IgD-negative memory B cell (primary cell): ENCODE measurements around the gene GPC3. TPM values are rescaled to one million over a fixed set of nuclear protein-coding genes. Genes with fewer than 3 reads are reported as not detected.

ENCODE experiments used
- H3K27ac Mint-ChIP-seq, 3 donors: one replicate each; pipeline ENCODE4 v1.8.0; 2020 to 2022; ENCODE audit warnings: mild to moderate bottlenecking in 3 of 3, mixed read lengths in 3 of 3, moderate library complexity in 1 of 3
- H3K27me3 Mint-ChIP-seq: one replicate; pipeline ENCODE4 v1.8.0; 2021; ENCODE audit warnings: mixed read lengths
- H3K36me3 Mint-ChIP-seq: one replicate; pipeline ENCODE4 v1.8.0; 2020; ENCODE audit warnings: mild to moderate bottlenecking, mixed read lengths
- H3K4me1 Mint-ChIP-seq, 3 donors: one replicate each; pipeline ENCODE4 v1.8.0; 2020 to 2022; ENCODE audit warnings: mixed read lengths in 3 of 3, mild to moderate bottlenecking in 1 of 3
- H3K4me3 Mint-ChIP-seq, 4 donors: one replicate each; pipeline ENCODE4 v1.8.0; 2020 to 2022; ENCODE audit warnings: mild to moderate bottlenecking in 4 of 4, mixed read lengths in 4 of 4, moderate library complexity in 3 of 4
- H3K9me3 Mint-ChIP-seq, 3 donors: one replicate each; pipeline ENCODE4 v1.8.0; 2020 to 2021; ENCODE audit warnings: mixed read lengths in 3 of 3, mild to moderate bottlenecking in 1 of 3
- polyA plus RNA-seq: library from polyadenylated mRNA; unstranded; fragments of 300-500 nt; fragmentation: Illumina TruSeq; gene quantifications from one replicate; pipeline ENCODE4 v1.2.3, GENCODE V29; 2021

GPC3 gene
- polyA plus RNA-seq, 1 donor from 2014 or later = 0.10 TPM

DNA sequence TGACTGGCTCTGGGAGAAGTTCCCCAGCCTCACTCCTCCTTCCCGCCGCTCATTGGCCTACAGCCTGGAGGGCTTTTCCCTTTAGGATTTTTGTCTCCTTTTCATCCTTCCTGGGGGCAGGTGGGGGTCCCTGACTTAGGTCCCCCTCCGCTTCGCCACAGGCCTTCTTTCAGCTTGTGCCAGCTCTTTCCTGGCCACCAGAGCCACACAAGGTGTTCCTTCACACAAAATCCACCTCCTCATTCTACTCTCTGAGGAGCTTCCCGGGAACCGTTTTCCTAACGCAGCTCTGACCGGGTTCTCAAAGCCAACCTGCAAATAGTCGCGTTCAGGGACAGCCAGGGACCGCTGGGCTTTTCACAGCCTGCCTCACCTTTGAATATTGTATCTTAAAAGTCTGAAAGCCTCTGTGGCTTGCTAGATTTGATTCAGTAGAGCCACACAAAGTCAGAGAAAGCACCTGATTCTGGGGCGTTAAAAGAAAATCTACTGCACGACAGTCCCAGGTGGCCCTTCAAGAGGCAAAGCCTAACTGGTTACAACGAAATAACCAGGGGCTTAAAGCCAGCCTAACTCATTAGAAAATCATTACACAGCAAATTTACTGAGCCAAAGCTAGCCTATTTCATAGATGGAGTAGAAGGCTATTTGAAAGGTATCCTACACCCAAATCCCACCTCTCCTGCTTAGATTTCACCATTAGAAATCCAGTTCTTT, 731 bp upstream of the GPC3 start:
- peak overlapping the region in 2 of 4 donors; percentile 59 to 86 for H3K4me3 Mint-ChIP-seq
- peak overlapping the region in 1 of 3 donors; percentile 64 for H3K27ac Mint-ChIP-seq
- H3K9me3 Mint-ChIP-seq = no peaks in the 10 kb centered on the region
- H3K36me3 Mint-ChIP-seq = no peaks in the 10 kb centered on the region
- peaks cover 28% of the 10 kb centered on the region for H3K27me3 Mint-ChIP-seq
- H3K4me1 Mint-ChIP-seq = peaks cover 0 to 4% (median 0%) of the 10 kb centered on the region in 3 donors

DNA sequence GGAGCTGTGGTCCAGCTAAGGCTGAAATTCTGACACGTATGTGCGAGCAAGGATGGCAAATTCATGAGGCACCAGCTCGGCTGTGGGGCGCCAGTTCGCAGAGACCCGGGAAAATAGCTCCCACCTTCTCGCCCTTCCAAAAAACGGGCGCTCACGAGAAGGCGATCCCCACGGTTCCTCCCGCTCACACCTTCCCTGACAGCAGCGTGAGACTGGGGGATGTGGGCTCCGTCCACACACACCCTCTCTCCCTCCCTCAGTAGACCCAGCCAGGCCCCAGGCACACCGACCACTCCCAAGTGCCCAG, 584 bp downstream of the GPC3 start:
- Mint-ChIP-seq H3K4me3 (no peak overlapping the region), H3K9me3 (no peaks in the 10 kb centered on the region), H3K27ac (no peak overlapping the region), H3K4me1 (peaks cover 0 to 4% (median 0%) of the 10 kb centered on the region in 3 donors), H3K36me3 (no peaks in the 10 kb centered on the region), H3K27me3 (peaks cover 28% of the 10 kb centered on the region)

DNA sequence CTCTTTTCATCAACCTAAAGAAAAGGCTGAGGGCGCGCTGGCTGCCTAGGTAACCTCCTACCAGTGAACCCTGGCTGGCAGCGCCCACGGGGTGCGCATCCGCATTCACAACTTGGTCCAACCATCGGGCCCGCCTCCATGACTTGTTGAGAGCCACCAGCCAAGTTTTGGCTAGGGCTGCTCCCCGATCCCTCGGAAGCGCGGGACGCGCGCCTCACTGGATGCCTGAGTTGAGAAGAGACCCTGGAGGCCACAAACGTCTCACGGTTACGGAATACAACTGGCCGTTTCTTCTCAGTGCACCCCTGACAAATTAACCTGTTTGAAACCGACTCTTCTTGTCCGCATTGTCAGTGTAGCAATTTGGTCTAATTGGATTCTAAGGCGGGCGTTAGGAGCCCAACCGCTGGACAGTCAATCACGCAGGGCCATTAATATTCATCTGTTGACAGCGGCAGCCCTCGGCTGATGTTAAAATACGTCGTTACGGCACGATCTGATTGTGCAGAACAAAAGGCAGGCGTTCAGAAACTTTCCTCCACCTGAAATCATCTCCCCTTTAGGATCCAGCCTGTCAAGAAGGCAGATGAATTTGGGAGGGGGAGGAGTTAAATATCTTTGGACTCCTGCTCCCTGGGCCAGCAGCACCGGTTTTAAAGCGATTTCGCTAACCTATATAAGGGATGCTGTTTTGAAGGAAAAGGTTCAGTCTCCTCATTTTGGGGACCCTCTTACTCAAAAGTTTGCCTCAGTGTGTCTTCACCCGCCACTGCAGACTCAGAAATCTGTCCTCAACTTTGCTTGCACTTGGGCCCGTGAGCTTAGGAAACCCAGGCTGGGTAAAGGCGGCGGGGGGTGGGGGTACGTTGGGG, 1.2 kb downstream of the GPC3 start:
- H3K36me3 Mint-ChIP-seq = no peaks in the 10 kb centered on the region
- no peak overlapping the region for H3K4me3 Mint-ChIP-seq
- peaks cover 0 to 4% (median 0%) of the 10 kb centered on the region in 3 donors for H3K4me1 Mint-ChIP-seq
- H3K9me3 Mint-ChIP-seq = no peaks in the 10 kb centered on the region
- H3K27me3 Mint-ChIP-seq = peaks cover 28% of the 10 kb centered on the region
- H3K27ac Mint-ChIP-seq = no peak overlapping the region

- Mint-ChIP-seq H3K9me3 (no peaks in the 10 kb centered on the region), H3K36me3 (no peaks in the 10 kb centered on the region), H3K27me3 (peaks cover 28% of the 10 kb centered on the region), H3K27ac (no peak overlapping the region), H3K4me3 (no peak overlapping the region), H3K4me1 (peaks cover 0 to 4% (median 0%) of the 10 kb centered on the region in 3 donors)
These were observed 2.0 kb downstream of the GPC3 start for GRCh38 chrX:133983256-133983973.

GRCh38 chrX:133981924-133982323, 3.5 kb downstream of the GPC3 start:
- H3K4me1 Mint-ChIP-seq = no peaks in the 10 kb centered on the region
- peaks cover 26% of the 10 kb centered on the region for H3K27me3 Mint-ChIP-seq
- no peak overlapping the region for H3K4me3 Mint-ChIP-seq
- H3K9me3 Mint-ChIP-seq = no peaks in the 10 kb centered on the region
- H3K27ac Mint-ChIP-seq = no peak overlapping the region
- H3K36me3 Mint-ChIP-seq = no peaks in the 10 kb centered on the region

GRCh38 chrX:133980832-133981588, 4.4 kb downstream of the GPC3 start:
- Mint-ChIP-seq H3K9me3 (no peaks in the 10 kb centered on the region), H3K4me1 (no peaks in the 10 kb centered on the region), H3K27ac (peak overlapping the region in 1 of 3 donors; percentile 55), H3K27me3 (peaks cover 24% of the 10 kb centered on the region), H3K4me3 (no peak overlapping the region), H3K36me3 (no peaks in the 10 kb centered on the region)

- Mint-ChIP-seq H3K4me3 (no peak overlapping the region), H3K27me3 (peaks cover 22% of the 10 kb centered on the region), H3K27ac (no peak overlapping the region), H3K9me3 (no peaks in the 10 kb centered on the region), H3K36me3 (no peaks in the 10 kb centered on the region), H3K4me1 (no peaks in the 10 kb centered on the region)
These were observed 5.0 kb downstream of the GPC3 start for GRCh38 chrX:133980406-133980805.

DNA sequence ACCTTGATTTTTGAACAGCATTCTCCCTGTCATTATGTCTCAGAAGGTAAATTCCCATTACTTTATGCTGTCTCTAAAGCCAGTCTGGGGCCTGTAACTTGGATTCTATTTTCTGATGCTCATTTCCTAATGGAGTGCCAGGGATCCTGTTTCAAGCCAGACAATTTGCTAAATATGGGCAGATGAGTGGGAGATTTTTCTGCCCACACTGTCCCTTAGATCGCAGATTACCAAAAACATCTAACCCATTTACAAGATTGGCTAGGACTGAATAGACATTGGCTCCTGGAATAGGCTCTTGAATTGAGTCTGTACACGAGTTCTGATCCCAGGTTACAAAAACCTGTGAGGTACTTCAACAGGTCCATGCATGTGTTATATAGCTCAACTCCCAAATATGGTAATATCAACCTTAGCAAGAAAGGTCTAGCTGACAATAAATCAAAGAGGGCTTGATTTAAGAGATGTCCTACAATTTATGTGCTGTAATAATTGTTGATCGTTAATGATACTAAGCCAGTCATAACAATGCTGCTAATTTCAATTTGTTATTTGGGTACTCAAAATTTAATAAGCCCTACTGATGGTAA, 5.7 kb downstream of the GPC3 start:
- Mint-ChIP-seq H3K36me3 (no peaks in the 10 kb centered on the region), H3K27me3 (peaks cover 22% of the 10 kb centered on the region), H3K9me3 (no peaks in the 10 kb centered on the region), H3K4me3 (no peak overlapping the region), H3K27ac (no peak overlapping the region), H3K4me1 (no peaks in the 10 kb centered on the region)

- Mint-ChIP-seq H3K4me3 (no peak overlapping the region), H3K4me1 (no peaks in the 10 kb centered on the region), H3K9me3 (no peaks in the 10 kb centered on the region), H3K36me3 (no peaks in the 10 kb centered on the region), H3K27ac (no peak overlapping the region), H3K27me3 (peaks cover 8% of the 10 kb centered on the region)
These were observed 11.7 kb downstream of the GPC3 start for GRCh38 chrX:133973704-133974103.

- no peak overlapping the region for H3K27ac Mint-ChIP-seq
- H3K36me3 Mint-ChIP-seq = no peaks in the 10 kb centered on the region
- H3K27me3 Mint-ChIP-seq = peaks cover 8% of the 10 kb centered on the region
These were observed 12.5 kb downstream of the GPC3 start for GRCh38 chrX:133972916-133973315.

DNA sequence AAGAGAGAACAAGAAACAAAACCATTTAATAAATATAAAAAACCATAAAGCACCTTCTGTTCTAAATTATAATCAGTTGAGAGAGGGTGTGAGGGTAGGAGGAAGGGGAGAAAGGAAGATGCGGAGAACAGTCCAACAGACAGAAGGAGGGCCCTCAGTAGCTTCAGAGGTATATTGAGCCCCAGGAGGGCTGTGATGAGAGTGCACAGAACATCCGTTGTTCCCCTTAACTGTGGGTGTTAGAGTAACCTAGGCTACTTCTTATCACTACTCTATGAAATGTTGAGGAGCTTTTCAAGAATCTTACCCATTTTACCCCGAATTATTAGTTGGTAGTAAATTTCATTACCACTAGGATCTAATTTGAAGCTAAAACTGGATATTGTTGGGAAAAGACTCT, 13.8 kb downstream of the GPC3 start:
- no peaks in the 10 kb centered on the region for H3K4me1 Mint-ChIP-seq
- H3K27me3 Mint-ChIP-seq = peaks cover 8% of the 10 kb centered on the region
- H3K9me3 Mint-ChIP-seq = no peaks in the 10 kb centered on the region

More at GRCh38 chrX:133972916-133973315, 12.5 kb downstream of the GPC3 start:
- no peak overlapping the region for H3K4me3 Mint-ChIP-seq
- H3K9me3 Mint-ChIP-seq = no peaks in the 10 kb centered on the region
- H3K4me1 Mint-ChIP-seq = no peaks in the 10 kb centered on the region

GRCh38 chrX:133970076-133970475, 15.3 kb downstream of the GPC3 start:
- Mint-ChIP-seq H3K4me1 (no peaks in the 10 kb centered on the region), H3K4me3 (no peak overlapping the region), H3K9me3 (no peaks in the 10 kb centered on the region), H3K36me3 (no peaks in the 10 kb centered on the region), H3K27ac (no peak overlapping the region), H3K27me3 (peaks cover 11% of the 10 kb centered on the region)

More for the DNA sequence above, 13.8 kb downstream of the GPC3 start:
- Mint-ChIP-seq H3K36me3 (no peaks in the 10 kb centered on the region), H3K4me3 (no peak overlapping the region), H3K27ac (no peak overlapping the region)

GRCh38 chrX:133969191-133969590, 16.2 kb downstream of the GPC3 start:
- no peak overlapping the region for H3K4me3 Mint-ChIP-seq
- H3K4me1 Mint-ChIP-seq = no peaks in the 10 kb centered on the region
- H3K9me3 Mint-ChIP-seq = no peaks in the 10 kb centered on the region
- no peak overlapping the region for H3K27ac Mint-ChIP-seq
- H3K36me3 Mint-ChIP-seq = no peaks in the 10 kb centered on the region
- peaks cover 13% of the 10 kb centered on the region for H3K27me3 Mint-ChIP-seq

DNA sequence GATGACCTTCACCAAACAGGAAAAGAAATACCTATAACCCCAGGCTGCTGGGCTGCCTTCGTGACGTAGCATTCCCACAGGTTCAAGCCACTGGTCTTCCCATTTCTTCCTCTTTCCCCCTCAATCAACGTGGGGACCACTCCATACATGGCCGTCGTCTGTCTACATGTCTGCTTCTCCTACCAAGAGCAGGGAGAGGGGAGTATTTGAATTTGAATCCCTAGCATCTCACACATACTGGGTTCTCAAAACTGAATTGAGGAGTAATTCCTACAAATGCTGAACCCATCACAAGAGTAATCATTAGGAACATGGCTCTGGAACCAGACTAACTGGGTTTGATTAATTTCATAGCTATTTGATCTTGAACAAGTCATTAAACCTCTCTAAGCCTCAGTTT, 17.3 kb downstream of the GPC3 start:
- Mint-ChIP-seq H3K4me1 (no peaks in the 10 kb centered on the region), H3K9me3 (no peaks in the 10 kb centered on the region), H3K36me3 (no peaks in the 10 kb centered on the region), H3K4me3 (no peak overlapping the region), H3K27me3 (peaks cover 13% of the 10 kb centered on the region), H3K27ac (no peak overlapping the region)
